ENCODE measurements around the gene RNF34. TPM values are rescaled to one million over a fixed set of nuclear protein-coding genes. Genes with fewer than 3 reads are reported as not detected.

Gene RNF34
- total RNA-seq, 1 experiment from 2014 or later = 66.4 TPM

DNA sequence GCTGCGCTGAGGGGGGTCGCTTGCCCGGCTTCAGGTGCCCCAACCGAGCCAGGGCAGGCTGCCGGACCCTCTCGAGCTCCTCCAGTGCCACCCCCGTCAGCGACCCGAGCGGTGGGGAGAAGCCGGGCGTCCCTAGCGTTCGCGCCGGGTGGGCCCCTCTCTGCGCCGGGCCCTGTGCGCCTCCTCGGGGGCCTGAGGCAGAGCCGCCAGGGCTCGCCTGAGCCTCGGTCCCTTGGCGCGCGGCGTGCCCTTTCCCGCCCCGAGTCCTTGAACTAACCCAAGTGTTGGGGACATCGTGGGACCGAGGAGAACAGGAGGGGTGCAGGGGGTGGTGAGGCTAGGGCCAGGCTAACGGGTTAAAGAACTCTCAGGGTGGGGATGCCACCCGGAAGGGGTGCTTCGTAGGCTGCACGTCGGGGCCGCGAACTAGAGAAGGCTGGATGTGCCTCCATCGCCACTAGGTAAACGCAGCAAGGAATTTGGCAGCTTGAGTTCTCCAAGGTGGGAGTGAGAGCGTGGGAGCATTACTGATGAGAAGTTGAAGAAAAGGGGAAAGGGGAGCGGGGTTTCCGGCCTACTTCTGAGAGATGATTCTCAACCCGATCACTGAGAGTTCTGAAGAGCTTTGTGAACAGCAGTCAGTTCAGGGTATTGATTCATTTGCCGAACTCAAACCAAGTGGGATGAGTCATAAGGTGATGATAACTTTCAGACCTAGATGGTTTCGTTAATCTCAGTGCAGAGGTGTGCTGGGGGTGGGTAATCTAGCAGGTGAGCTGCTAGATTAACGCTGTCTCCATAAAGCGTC lies 618 bp downstream of the RNF34 start:
- Histone ChIP-seq H3K79me2 (ENCODE audit: insufficient read depth, low read length) (peaks cover 13% of the 10 kb centered on the region), H3K18ac (ENCODE audit: insufficient read length, low read depth, low read length) (peak overlapping the region; percentile 71), H4K91ac (ENCODE audit: insufficient read length, low read depth, low read length) (no peak overlapping the region), H3K79me1 (ENCODE audit: insufficient read depth, low read depth, low read length, poor library complexity, severe bottlenecking) (peaks cover 4% of the 10 kb centered on the region), H2AFZ (ENCODE audit: low read length) (no peak overlapping the region), H4K5ac (ENCODE audit: insufficient read length, low read depth, low read length) (no peak overlapping the region), H3K27me3 (ENCODE audit: insufficient read depth, low read length) (no peaks in the 10 kb centered on the region), H3K56ac (ENCODE audit: insufficient read length, low read depth, low read length) (no peak overlapping the region), H2BK5ac (ENCODE audit: insufficient read length, low read length) (no peak overlapping the region), H2AK5ac (ENCODE audit: insufficient read length, low read length) (no peak overlapping the region), H2BK20ac (ENCODE audit: low read depth, low read length, poor library complexity, severe bottlenecking) (no peak overlapping the region), H3K23me2 (ENCODE audit: insufficient read length, low read depth, low read length, poor library complexity, severe bottlenecking) (peaks cover 8% of the 10 kb centered on the region), H2BK15ac (ENCODE audit: low read depth, low read length) (no peak overlapping the region), H3K14ac (ENCODE audit: insufficient read depth, low read length) (peak overlapping the region; percentile 83; the same call in 1 of the 2 replicates), H4K8ac (replicated peaks; ENCODE audit: insufficient read length, low read depth, low read length) (no peak overlapping the region), H3K4ac (ENCODE audit: low read depth, low read length) (no peak overlapping the region; the same call in 1 of the 2 replicates), H3T11ph (ENCODE audit: low read length) (no peak overlapping the region), H3K23ac (ENCODE audit: insufficient read length, low read depth, low read length) (no peak overlapping the region), H3K9me3 (ENCODE audit: control insufficient read depth, low read depth, low read length) (no peaks in the 10 kb centered on the region), H3K4me2 (ENCODE audit: insufficient read depth, insufficient read length, low read length) (peak overlapping the region; percentile 97), H3K27ac (ENCODE audit: insufficient read length, low read depth, low read length) (no peak overlapping the region), H2BK120ac (ENCODE audit: low read depth, low read length, poor library complexity, severe bottlenecking) (no peak overlapping the region), H4K20me1 (ENCODE audit: control insufficient read depth, insufficient read depth, insufficient read length) (no peaks in the 10 kb centered on the region), H2BK12ac (ENCODE audit: insufficient read length, low read depth, low read length) (no peak overlapping the region), H3K9ac (ENCODE audit: extremely low read depth, insufficient read length, low read length) (peak overlapping the region; percentile 80), H3K4me1 (ENCODE audit: insufficient read depth, low read length) (no peaks in the 10 kb centered on the region)
- Mint-ChIP-seq H3K27me3 (ENCODE audit: low read depth) (no peaks in the 10 kb centered on the region), H3K4me1 (peaks cover 16 to 23% of the 10 kb centered on the region in 2 experiments), H3K4me3 (peak overlapping the region; percentile 91 to 96), H3K9me3 (no peaks in the 10 kb centered on the region), H3K27ac (peak overlapping the region; percentile 93 to 99 (median 98)), H3K36me3 (ENCODE audit: insufficient read depth in 1 of 3, low read depth in 3 of 3) (peaks cover 5 to 26% (median 23%) of the 10 kb centered on the region in 3 experiments; a peak in 4 of 7 replicates)
- WGBS (ENCODE audit: extremely low coverage, insufficient read length, low lambda C conversion rate) = no CpG with 5 or more reads among the region's 48 CpGs
- DNase-seq = peak; percentile 55
- TF ChIP-seq, protein P1, sequence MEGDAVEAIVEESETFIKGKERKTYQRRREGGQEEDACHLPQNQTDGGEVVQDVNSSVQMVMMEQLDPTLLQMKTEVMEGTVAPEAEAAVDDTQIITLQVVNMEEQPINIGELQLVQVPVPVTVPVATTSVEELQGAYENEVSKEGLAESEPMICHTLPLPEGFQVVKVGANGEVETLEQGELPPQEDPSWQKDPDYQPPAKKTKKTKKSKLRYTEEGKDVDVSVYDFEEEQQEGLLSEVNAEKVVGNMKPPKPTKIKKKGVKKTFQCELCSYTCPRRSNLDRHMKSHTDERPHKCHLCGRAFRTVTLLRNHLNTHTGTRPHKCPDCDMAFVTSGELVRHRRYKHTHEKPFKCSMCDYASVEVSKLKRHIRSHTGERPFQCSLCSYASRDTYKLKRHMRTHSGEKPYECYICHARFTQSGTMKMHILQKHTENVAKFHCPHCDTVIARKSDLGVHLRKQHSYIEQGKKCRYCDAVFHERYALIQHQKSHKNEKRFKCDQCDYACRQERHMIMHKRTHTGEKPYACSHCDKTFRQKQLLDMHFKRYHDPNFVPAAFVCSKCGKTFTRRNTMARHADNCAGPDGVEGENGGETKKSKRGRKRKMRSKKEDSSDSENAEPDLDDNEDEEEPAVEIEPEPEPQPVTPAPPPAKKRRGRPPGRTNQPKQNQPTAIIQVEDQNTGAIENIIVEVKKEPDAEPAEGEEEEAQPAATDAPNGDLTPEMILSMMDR (conservative IDR thresholded peaks at IDR 0.05) = no peak; the same call in 2 of the 3 replicates

Data from H9 (cell line).